Endothelial cell of umbilical vein (primary cell): ENCODE results near the gene LUC7L2. TPM values are rescaled to one million over a fixed set of nuclear protein-coding genes. Genes with fewer than 3 reads are reported as not detected.

ENCODE experiments used
- BruUV-seq: library from RNA; stranded (reverse); fragments of 400-500 nt; replicated peaks from 2 replicates; lab custom pipeline; 2021; lab: Mats Ljungman, UMichigan
- CTCF ChIA-PET: fragments of 300-600, 350-600 bp; sonication (Branson Sonifier 250); formaldehyde crosslinking; loops from one replicate; lab custom pipeline; 2021; ENCODE audit warnings: antibody characterized with exemption, inconsistent platforms; lab: Charles Lee
- POLR2A ChIA-PET: fragments of 300-600, 350-600 bp; sonication (Branson Sonifier 250); formaldehyde crosslinking; loops from one replicate; lab custom pipeline; 2021; ENCODE audit warnings: antibody characterized with exemption, inconsistent platforms; lab: Charles Lee
- DNase-seq: peaks from one replicate; pipeline ENCODE4 v3.0.0-alpha.2; 2011; ENCODE audit warnings: low read depth, low spot score
- FAIRE-seq: peaks from 2 replicates; lab custom pipeline; 2011; peaks lifted over from hg19 to GRCh38; lab: Jason Lieb, UNC
- H2AFZ ChIP-seq: 2 replicates; pipeline ENCODE4 v1.6.0; 2012; ENCODE audit warnings: low read depth, low read length, control low read depth, inconsistent platforms
- H3K27ac ChIP-seq: 2 replicates; pipeline ENCODE4 v1.5.1; 2011; ENCODE audit warnings: low read depth, mild to moderate bottlenecking, control low read depth, low read length, moderate library complexity; ENCODE audit not compliant: insufficient read depth
- H3K27me3 ChIP-seq, 2 experiments: 2 replicates each; pipeline versions ENCODE4 v1.6.0 to v1.6.1; 2011; ENCODE audit warnings: low read length in 2 of 2, mixed read lengths in 1 of 2; ENCODE audit not compliant: control insufficient read depth in 2 of 2, insufficient read depth in 2 of 2
- H3K36me3 ChIP-seq, 2 experiments: 2 replicates in 1 of 2; 3 replicates in 1 of 2; pipeline ENCODE4 v1.5.1; 2011; ENCODE audit warnings: low read length in 2 of 2, mild to moderate bottlenecking in 1 of 2, moderate library complexity in 1 of 2; ENCODE audit not compliant: control insufficient read depth in 2 of 2, insufficient read depth in 2 of 2; ENCODE audit errors: extremely low read depth in 1 of 2
- H3K4me1 ChIP-seq: 3 replicates; pipeline ENCODE4 v1.5.1; 2011; ENCODE audit warnings: mild to moderate bottlenecking, low read length; ENCODE audit not compliant: control insufficient read depth, insufficient read depth; ENCODE audit errors: extremely low read depth
- H3K4me2 ChIP-seq: 2 replicates; pipeline ENCODE4 v1.6.1; 2011; ENCODE audit warnings: low read length, control low read depth, mixed read lengths; ENCODE audit not compliant: insufficient read depth
- H3K4me3 ChIP-seq, 3 experiments: fragments of 200-600 bp in 1 of 3; sonication (generic), shearing (Covaris generic) in 1 of 3; replicated peaks in 1 of 3; 2 replicates each; pipeline ENCODE4 v1.5.1; 2011 to 2016; ENCODE audit warnings: control low read depth in 3 of 3, low read length in 3 of 3, mild to moderate bottlenecking in 2 of 3, inconsistent platforms in 1 of 3, low read depth in 1 of 3, moderate library complexity in 1 of 3; ENCODE audit not compliant: insufficient read depth in 1 of 3
- H3K79me2 ChIP-seq: 2 replicates; pipeline ENCODE4 v1.6.0; 2012; ENCODE audit warnings: low read length, inconsistent platforms; ENCODE audit not compliant: control insufficient read depth, insufficient read depth
- H3K9ac ChIP-seq: replicated peaks from 2 replicates; pipeline ENCODE3; 2011; ENCODE audit warnings: low read length, control low read depth; ENCODE audit not compliant: insufficient read depth; ENCODE audit errors: extremely low read depth
- H3K9me1 ChIP-seq: replicated peaks from 3 replicates; pipeline ENCODE4 v1.6.0; 2011; ENCODE audit warnings: mild to moderate bottlenecking, low read length; ENCODE audit not compliant: control insufficient read depth, insufficient read depth; ENCODE audit errors: extremely low read depth
- H3K9me3 ChIP-seq: replicated peaks from 2 replicates; pipeline ENCODE4 v1.5.1; 2012; ENCODE audit warnings: low read length, inconsistent platforms; ENCODE audit not compliant: control insufficient read depth, insufficient read depth
- H4K20me1 ChIP-seq: replicated peaks from 2 replicates; pipeline ENCODE3; 2011; ENCODE audit warnings: mild to moderate bottlenecking, low read length; ENCODE audit not compliant: control insufficient read depth, insufficient read depth; ENCODE audit errors: extremely low read depth
- EZH2 ChIP-seq: IDR thresholded peaks from 2 replicates; pipeline ENCODE4 v1.6.1; 2012; ENCODE audit warnings: borderline replicate concordance, low read depth, mild to moderate bottlenecking, moderate library complexity, low read length, inconsistent platforms; ENCODE audit not compliant: severe bottlenecking
- FOS ChIP-seq: IDR thresholded peaks from 2 replicates; pipeline ENCODE4 v1.6.1; 2011; ENCODE audit warnings: mild to moderate bottlenecking, low read length, moderate library complexity, borderline replicate concordance; ENCODE audit not compliant: insufficient read depth
- GATA2 ChIP-seq: IDR thresholded peaks from 2 replicates; pipeline ENCODE4 v1.7.0; 2011; ENCODE audit warnings: low read depth, mild to moderate bottlenecking, moderate library complexity, mixed read lengths, low read length; ENCODE audit not compliant: insufficient read length, insufficient read depth
- JUN ChIP-seq: IDR thresholded peaks from 2 replicates; pipeline ENCODE4 v1.6.1; 2011; ENCODE audit warnings: borderline replicate concordance, low read depth; ENCODE audit not compliant: insufficient read length, insufficient read depth
- MAX ChIP-seq: IDR thresholded peaks from 2 replicates; pipeline ENCODE4 v1.6.1; 2011; ENCODE audit not compliant: insufficient read depth, insufficient read length
- MYC ChIP-seq: IDR thresholded peaks from one replicate; pipeline ENCODE4 v1.6.1; 2011; ENCODE audit warnings: mild to moderate bottlenecking, low read depth, low read length
- POLR2A ChIP-seq: IDR thresholded peaks from 2 replicates; pipeline ENCODE4 v1.6.1; 2012; ENCODE audit warnings: low read depth, mild to moderate bottlenecking, control low read depth, low read length
- POLR2AphosphoS5 ChIP-seq: IDR thresholded peaks from 2 replicates; pipeline ENCODE4 v1.6.1; 2012; ENCODE audit warnings: low read depth, mild to moderate bottlenecking, control low read depth, low read length, moderate library complexity; ENCODE audit not compliant: insufficient read depth
- dilution Hi-C: fragments of 300-500 bp; cut with MboI; formaldehyde crosslinking; loops from one replicate; pipeline ENCODE4 v1.15.0; 2019; ENCODE audit warnings: low sequenced_read_pairs; ENCODE audit not compliant: extremely low pct_ligation_motif_present
- intact Hi-C: fragments of 100-400 bp; cut with micrococcal nuclease; formaldehyde crosslinking; loops from one replicate; pipeline ENCODE4 v1.10.0; 2022
- polyA plus RNA-seq, 4 experiments: library from polyadenylated mRNA; depleted of rRNA in 3 of 4; stranded (reverse) in 3 of 4; unstranded in 1 of 4; fragments of >200 nt; gene quantifications; 2 replicates each; pipeline versions ENCODE4 v1.2.1 to v1.2.3, GENCODE V29; 2011 to 2012; ENCODE audit warnings: missing spikeins in 1 of 4
- total RNA-seq: library from RNA; stranded (reverse); gene quantifications from 2 replicates; pipeline ENCODE4 v1.2.3, GENCODE V29; 2021
- TF ChIP-seq, protein P1 (sequence below), 2 donors: IDR thresholded peaks; 1 replicate in 1 of 2; 2 replicates in 1 of 2; pipeline ENCODE4 v1.5.1; 2011; ENCODE audit warnings: low read length in 2 of 2, mild to moderate bottlenecking in 2 of 2, moderate library complexity in 2 of 2, control low read depth in 1 of 2, inconsistent platforms in 1 of 2, low read depth in 1 of 2; ENCODE audit not compliant: insufficient read depth in 1 of 2; ENCODE audit errors: extremely low read depth in 1 of 2

LUC7L2 gene
- total and polyA plus RNA-seq, 2 donors (not counting 3 experiments of a cell fraction or from before 2014, with no cell fraction given), result 28.0 to 85.8 TPM

DNA sequence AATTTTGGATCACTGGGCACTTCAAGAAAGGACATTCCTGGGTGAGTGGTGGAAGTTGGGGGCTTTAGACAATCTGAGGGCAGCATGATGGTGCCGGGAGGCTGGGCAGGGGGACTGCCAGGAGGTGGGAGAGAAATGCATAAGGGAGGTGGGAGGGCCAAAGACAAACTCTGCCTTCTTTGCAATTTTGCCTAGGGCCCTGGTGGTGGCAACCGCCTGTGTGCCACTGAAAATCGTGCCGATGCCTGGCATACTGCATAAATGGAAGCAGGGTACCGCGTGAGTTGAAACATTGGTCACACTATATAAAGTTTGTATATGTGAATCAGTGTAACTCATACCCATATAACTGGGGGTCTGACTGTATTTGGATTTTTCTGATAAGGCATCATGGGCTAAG lies 3.3 kb downstream of the LUC7L2 start:
- FAIRE-seq (no peak), DNase-seq (no peak)
- no peak overlapping the region for H3K9ac ChIP-seq
- ChIA-PET POLR2A (no interaction called here), CTCF (no interaction called here)
- H3K4me2 ChIP-seq, result no peak overlapping the region
- dilution Hi-C loops (no loop called here), intact Hi-C loops (loop anchor here (10.0 kb wide), 1 partner anchor 682 kb away; no protein-coding TSS in a partner anchor)
- peaks cover 21% of the 10 kb centered on the region for H3K4me1 ChIP-seq
- peaks cover 77% of the 10 kb centered on the region for H3K79me2 ChIP-seq
- no peak overlapping the region for H2AFZ ChIP-seq
- H3K9me3 ChIP-seq, result no peaks in the 10 kb centered on the region
- peaks cover 2% of the 10 kb centered on the region for H3K9me1 ChIP-seq
- peaks cover 7% of the 10 kb centered on the region for H4K20me1 ChIP-seq
- no peak overlapping the region for H3K27ac ChIP-seq
- TF ChIP-seq, protein P1, sequence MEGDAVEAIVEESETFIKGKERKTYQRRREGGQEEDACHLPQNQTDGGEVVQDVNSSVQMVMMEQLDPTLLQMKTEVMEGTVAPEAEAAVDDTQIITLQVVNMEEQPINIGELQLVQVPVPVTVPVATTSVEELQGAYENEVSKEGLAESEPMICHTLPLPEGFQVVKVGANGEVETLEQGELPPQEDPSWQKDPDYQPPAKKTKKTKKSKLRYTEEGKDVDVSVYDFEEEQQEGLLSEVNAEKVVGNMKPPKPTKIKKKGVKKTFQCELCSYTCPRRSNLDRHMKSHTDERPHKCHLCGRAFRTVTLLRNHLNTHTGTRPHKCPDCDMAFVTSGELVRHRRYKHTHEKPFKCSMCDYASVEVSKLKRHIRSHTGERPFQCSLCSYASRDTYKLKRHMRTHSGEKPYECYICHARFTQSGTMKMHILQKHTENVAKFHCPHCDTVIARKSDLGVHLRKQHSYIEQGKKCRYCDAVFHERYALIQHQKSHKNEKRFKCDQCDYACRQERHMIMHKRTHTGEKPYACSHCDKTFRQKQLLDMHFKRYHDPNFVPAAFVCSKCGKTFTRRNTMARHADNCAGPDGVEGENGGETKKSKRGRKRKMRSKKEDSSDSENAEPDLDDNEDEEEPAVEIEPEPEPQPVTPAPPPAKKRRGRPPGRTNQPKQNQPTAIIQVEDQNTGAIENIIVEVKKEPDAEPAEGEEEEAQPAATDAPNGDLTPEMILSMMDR (IDR thresholded peaks at IDR 0.05; ENCODE audit: extremely low read depth in 1 of 2, insufficient read depth in 1 of 2, low read depth in 1 of 2, low read length in 2 of 2), result no peak
- TF ChIP-seq POLR2AphosphoS5 (no peak), POLR2A (no peak), MAX (no peak), GATA2 (no peak)
- H3K27me3 ChIP-seq, result no peaks in the 10 kb centered on the region
- no TSS peak for BruUV-seq
- H3K4me3 ChIP-seq, result no peak overlapping the region
- H3K36me3 ChIP-seq, result peaks cover 6% of the 10 kb centered on the region in 2 experiments

- dilution Hi-C loops, result no loop called here
- Histone ChIP-seq H3K9me1 (peaks cover 2% of the 10 kb centered on the region), H3K4me2 (no peak overlapping the region), H3K9ac (no peak overlapping the region), H3K4me1 (peaks cover 16% of the 10 kb centered on the region), H3K27me3 (no peaks in the 10 kb centered on the region), H2AFZ (no peak overlapping the region), H3K36me3 (peaks cover 6% of the 10 kb centered on the region in 2 experiments), H3K79me2 (peaks cover 100% of the 10 kb centered on the region), H3K9me3 (no peaks in the 10 kb centered on the region), H4K20me1 (peaks cover 16% of the 10 kb centered on the region), H3K4me3 (no peak overlapping the region), H3K27ac (no peak overlapping the region)
- BruUV-seq, result no TSS peak
- ChIA-PET POLR2A (no interaction called here), CTCF (no interaction called here)
- DNase-seq (no peak), FAIRE-seq (no peak)
- TF ChIP-seq JUN (no peak), EZH2 (no peak), MAX (no peak), GATA2 (no peak), FOS (no peak), MYC (no peak)
- TF ChIP-seq, protein P1 (IDR thresholded peaks at IDR 0.05; ENCODE audit: extremely low read depth in 1 of 2, insufficient read depth in 1 of 2, low read depth in 1 of 2, low read length in 2 of 2), result no peak
- intact Hi-C loops, result loop anchor here (10.0 kb wide), 1 partner anchor 679 kb away; no protein-coding TSS in a partner anchor
These were observed 5.6 kb downstream of the LUC7L2 start for GRCh38 chr7:139365336-139365735.
